GM21717 (cell line): ENCODE results near the gene HDAC4.

Source experiments
- ATAC-seq: cut with Tn5 transposase; IDR thresholded peaks from one replicate; pipeline ENCODE4 v1.9.1; 2021; ENCODE audit warnings: mild to moderate bottlenecking, moderate library complexity; ENCODE audit not compliant: unreplicated experiment

Gene HDAC4

DNA sequence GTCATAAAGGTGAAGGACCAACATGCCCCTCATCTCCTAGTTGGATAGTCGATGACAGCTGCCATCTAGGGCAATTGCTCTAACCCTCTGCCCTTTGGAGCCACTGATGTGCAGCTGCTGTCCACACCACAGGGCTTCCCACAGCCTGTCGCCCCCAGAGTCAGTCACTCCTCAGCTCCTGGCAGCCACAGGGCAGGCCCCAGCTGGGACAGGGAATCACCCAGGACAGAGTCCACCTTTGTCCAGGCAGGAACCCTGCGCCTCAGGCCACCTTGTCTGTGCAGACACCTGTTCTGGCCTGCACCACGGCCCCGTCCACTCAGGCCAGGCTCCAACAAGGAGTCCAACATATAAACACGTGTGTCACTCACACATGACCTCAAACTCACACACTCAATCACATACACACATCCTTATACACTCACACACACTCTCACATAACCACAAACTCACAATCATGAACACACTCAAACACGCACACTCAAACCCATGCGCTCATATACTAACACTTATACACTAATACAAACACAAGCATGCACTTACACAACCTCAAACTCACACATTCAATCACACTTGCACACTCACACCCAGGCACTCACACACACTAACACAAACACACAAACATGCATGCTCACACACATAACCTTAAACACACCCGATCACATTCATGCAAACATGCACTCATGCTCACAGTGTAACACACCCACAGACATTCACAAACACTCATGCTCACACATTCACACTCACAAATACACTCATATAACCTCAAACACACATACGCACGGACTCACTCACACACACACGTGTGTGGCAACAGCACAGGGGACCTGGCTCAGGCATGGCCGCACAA is 29.7 kb downstream of the HDAC4 start:
- ATAC-seq = no peak

DNA sequence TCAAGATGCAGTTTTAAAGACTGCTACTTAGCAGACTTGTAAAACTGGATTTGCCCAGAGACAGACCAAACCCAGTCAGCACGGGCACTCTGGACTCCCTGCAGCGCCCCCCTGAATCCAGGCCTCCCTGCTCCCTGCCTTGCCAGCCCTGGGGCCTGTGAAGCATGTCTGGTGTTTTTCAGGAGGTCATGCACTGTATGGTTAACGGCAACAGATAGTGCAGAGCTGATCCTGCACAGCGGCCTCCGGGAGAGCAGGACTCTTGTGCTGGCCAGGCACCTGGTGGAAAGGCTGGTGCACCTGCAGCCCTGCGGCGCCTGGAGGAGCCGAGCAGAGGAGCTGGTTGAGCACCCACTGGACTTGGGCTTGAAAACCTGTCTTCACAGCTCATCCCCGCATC is 30.4 kb downstream of the HDAC4 start:
- no peak for ATAC-seq

DNA sequence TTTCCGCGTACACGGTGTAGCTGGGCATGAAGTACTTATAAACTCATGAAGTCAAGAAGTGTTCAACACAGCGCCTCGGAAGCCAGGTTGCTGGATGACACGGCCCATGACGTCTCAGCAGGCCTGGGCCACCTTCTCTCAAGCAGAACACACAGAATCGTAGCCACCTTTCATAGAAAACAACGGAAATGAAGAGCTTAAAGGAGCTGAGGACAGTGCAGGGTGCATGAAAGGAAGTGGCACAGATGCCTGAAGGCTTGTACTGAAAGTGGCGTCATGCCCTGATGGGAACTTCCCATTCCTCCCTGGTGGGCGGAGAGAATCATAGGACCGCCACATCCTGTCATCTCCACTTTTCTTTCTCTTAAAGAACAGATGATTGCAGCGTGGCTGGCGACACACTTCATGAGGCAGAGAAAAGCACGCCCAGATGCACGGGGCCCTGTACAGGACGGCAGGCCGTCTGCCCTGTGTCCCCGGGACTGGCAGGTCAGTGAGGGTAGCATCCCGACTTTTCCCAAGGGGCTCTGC is 31.1 kb downstream of the HDAC4 start:
- peak; percentile 83 for ATAC-seq

DNA sequence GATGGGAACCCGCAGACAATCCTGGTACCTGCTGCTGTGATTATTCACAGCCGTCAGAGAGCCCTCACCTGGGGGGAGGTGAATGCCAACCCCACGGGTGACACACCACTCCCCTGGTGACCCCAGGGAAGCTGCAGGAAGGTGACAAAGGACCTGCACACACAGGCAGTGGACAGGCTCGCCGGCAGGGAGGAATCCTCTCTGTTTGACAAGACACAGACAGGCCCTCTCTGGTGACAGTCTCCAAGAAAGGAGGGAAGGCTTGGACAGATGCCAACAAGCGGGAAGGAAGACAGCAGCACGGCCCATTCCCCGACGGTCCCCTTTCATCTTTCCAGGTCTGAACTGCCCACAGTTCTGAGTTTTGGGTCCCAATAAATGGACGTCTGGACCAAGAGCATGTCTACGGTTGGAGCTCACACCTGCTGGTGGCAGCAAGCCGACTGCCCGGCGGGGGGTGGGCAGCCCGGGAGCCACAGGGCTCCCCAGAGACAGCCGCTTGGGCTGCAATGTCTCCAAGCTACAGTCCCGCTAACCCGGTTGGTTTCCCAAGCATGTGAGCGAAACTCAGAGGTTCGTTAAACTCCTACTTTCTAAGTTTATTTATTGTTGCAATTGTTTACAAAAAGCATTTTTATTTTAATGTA is 31.8 kb downstream of the HDAC4 start:
- ATAC-seq = no peak

DNA sequence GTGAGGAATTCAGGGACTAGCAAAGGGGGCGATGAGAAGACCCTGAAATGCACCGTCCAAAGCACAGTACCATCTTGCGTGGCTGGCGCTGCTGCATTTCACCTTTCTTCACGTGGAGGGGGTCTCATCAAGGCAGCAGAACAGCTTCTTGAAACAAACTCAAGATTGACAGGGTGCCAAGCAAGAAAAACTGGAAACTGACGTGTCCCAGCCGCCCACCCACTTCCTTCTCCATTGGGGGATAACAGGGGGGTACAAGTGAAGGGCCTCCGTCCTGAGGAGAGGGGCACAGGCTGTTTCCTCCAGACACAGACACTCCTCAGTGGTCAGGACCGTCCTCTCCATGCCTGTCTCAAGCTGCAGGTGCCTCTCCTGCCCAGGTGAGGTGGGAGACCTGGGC is 32.5 kb downstream of the HDAC4 start:
- no peak for ATAC-seq

DNA sequence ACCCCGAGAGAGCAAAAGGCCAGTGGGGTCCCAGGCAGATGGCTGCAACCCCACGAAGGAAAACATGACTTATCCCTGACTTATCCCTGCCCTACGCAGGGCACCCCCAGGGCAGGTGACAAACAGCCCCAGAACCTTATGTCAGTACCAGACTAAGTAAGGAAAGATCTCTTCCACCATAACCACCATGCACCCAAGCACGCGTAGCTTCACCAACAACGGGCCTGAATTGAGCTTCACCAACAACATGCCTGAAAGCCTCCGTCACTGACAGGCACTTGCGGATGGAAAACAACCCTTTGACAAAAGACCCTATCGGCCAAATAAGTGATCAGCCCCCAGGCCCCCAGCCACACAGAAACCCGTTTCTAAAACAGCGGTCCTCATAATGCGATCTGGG is 34.1 kb downstream of the HDAC4 start:
- no peak for ATAC-seq

DNA sequence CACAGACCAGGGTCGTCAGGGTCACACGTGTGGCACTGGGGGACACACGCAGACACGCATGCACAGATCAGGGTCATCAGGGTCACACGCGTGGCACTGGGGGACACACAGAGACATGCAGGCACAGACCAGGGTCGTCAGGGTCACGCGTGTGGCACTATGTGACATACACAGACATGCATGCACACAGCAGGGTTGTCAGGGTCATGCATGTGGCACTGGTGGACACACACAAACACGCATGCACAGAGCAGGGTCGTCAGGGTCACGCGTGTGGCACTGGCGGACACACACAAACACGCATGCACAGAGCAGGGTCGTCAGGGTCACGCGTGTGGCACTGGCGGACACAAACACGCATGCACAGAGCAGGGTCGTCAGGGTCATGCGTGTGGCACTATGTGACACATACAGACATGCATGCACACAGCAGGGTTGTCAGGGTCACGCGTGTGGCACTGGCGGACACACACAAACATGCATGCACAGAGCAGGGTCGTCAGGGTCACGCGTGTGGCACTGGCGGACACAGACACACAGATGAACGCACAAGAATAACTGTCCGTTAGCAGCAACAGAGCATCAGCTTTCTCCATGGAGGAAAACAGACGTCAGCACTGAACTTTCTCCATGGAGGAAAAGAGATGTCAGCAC is 34.9 kb downstream of the HDAC4 start:
- no peak for ATAC-seq

DNA sequence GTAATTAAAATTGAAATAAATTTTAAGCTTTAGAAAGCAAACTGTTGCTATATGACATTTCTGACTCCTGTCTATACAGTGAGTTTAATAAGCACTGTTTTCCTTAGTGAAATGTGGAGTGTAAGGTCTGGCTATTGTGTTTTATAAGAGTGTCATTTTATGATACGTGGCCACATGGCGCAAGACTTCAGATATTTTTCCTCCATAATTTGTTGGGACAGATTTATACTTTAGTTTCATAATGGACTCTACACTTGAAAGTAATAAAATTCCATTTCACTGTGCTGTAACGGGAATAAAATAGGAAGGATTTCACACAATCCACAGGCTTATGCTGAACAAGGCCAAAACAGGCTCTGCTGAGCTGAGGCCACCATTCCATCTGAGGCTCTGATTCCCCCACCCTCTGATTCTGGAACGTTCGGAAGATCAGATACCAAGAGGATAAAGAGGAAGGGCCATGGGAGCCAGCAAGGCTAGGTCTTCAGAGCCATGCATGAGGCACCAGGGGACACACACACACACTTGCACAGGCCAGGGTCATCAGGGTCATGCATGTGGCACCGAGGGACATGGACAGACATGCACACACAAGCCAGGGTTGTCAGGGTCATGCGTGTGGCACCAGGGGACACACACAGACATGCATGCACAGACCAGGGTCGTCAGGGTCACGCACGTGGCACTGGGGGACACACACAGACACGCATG is 35.6 kb downstream of the HDAC4 start:
- no peak for ATAC-seq

DNA sequence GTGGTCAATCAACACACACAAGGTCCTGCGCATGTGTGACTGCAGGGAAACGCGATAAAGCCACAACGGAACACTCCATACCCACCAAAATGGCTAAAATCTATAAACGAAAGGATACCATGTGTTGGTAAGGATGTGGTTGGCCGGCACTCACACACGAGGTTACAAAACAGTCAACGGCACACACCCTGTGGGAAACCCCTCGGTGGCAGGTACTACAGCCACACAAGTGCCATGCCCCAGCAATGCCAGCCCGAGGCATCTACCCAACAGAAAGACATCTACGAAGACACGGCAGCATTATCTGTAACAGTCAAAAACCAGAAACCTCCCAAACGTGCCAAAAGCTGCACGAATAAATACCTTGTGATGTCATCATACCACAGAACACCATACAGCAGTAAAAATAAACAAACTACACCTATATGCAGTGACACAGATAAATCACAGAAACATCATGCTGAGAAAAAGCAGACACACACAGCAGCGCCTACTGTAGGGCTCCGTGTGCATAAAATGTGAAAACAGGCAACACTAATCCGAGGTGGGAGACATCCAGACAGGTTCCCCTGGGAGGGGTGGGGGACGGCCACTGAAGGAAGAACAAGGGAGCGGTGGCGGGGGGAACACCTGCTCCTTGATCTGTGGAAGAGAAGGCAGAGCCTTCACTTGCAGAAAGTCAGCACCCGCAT is 36.7 kb downstream of the HDAC4 start:
- no peak for ATAC-seq

DNA sequence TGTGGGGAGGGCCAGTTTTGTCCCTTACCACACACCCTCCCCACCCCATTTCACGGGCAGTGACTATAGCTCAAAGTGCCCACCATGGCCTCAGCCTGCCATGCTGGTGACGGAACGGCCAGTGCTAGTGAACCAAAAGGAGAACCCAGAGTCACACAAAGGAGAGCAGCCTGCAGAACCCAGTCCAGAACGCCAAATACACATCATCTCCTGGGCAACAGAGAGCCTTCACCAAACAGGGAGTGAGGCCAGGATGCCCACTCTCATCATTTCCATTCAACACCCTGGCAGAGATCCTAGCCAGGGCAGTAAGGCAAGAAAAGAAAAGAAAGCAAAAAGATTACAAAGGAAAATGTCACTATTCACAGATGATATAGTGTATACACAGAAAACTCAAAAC is 38.3 kb downstream of the HDAC4 start:
- no peak for ATAC-seq

DNA sequence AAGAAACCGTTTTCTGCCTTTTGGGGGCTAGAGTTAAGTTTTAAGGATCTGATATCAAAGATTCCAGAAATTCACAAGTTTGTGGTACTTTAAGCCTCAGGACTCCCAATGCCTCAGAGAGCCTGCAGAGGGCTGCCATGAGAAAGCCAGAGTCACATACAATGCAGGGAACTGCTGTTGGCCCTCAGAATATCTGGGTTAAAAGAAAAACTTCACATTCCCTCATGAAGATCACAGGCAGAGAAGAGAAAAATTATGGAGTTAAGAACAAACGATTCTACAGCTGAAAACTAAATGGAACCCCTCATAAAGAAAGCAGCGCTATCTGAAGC is 39.5 kb downstream of the HDAC4 start:
- no peak for ATAC-seq

DNA sequence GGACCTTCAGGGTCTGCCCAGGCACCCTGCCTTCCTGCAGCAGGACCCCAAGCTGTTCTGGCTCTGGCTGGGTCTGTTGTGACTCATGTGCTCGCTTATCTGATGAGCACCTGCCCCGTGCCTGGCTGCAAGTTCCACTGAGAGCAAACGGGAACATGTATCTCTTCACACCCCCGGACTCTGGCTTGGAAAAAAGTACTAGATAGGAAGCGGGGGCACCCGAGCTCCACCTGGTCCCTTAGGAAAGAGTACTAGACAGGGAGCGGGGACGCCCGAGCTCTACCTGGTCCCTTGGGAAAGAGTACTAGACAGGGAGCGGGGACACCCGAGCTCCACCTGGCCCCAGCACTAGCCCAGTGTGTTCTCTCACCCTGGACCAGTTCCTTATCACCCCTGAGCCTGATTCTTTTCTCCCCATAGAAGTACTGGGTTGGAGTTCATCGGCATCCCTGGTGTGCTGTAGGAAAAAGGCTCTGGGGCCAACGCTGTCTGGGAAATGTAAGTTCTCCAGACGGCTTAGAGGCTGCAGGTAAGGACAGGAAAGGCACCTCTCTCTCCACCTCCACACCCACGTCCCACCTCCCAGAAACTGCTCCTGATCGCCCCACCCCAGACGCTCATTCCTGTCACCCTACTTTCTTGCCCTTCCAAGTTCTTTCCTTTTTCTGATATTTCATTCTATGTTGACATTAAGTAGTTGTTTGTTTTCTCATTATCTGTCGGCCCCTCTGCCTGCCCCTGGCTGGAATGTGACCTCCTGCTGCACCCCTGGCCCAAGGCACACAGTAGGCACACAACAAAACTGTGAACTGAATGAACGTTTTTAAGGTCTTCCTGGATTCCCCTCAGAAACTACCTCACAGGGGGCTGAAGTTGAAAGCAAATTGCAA is 40.2 kb downstream of the HDAC4 start:
- no peak for ATAC-seq

DNA sequence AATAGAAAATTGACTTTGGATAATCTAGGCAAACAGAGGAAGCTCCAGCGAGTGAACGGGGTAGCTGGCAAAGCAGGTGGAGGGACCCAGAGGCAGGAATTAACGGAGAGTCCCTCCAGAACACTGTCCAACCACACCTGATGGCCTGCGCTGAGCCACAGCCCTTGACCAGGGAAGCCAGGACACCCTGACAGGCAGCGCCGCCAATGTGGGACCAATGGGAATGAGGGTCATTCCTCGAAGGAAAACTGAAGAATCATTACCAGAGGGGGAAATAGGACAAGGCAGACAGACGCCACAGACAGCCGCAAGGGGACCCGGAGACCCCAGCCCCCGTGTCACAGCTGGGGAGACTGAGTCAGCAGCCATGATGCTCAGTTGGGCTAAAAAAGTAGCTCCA is 40.8 kb downstream of the HDAC4 start:
- no peak for ATAC-seq

DNA sequence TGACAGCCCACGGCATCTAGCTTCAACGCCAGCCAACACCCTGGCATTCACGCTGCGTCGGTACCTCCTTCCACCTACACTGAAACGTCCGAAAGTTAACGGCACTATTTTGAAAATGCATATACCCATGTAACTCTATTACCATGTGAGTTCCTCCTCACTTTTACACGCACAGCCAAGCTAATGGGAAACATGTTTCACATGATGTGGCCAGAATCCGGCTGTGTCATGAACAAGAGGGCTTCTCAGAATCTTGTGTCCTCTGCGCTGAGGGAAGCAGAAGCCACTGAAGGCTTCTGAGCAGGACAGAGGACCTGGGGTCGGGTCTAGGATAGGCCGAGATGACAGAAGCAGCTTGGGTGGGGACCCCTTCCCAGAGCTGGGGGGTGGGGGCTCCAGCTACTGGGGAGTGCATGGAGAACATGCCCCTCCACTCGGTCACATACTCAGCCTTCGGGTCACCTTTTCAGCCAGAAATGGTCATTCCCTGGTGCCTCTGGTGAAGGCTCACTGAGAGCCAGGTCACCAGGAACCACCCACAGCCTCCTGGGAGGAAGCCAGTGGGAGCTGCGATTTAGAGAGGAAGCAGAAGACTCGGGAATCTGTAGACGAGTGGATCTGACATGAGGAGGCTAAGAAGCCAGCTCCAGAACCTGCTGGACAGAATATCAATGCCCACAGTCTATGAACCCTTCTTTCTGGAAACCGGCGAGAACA is 41.5 kb downstream of the HDAC4 start:
- ATAC-seq = no peak

DNA sequence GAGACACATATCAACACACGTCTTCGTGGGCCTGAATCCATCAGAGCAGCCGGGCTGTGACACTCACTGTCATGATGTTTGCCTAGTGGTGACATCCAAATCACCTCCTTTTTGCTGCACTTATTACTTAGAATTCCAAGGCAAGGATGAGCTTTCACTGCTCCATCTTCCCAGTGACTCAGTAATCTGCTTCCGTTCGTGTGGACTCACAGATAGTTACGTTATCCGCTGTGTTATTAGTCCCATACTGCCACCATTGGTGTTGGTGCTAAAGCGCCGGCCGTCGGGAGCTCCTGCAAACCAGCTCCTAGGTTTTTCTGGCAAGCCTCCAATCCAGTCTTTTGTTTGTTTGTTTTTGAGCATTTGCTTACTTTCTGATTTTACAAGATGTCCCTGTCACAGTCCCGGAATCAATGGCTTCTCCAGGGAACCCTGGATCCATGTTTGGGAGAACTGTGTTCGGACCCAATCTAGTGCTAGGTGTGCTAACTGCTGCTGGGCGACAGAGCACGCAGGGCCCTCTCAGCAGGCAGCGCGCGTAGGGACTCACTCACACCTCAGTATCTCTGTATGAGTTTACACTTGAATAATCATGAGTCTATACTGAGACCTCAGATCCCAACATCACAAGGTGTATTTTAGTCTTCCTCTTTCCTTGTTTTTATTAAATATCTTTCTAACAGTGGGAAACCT is 42.6 kb downstream of the HDAC4 start:
- ATAC-seq = no peak

DNA sequence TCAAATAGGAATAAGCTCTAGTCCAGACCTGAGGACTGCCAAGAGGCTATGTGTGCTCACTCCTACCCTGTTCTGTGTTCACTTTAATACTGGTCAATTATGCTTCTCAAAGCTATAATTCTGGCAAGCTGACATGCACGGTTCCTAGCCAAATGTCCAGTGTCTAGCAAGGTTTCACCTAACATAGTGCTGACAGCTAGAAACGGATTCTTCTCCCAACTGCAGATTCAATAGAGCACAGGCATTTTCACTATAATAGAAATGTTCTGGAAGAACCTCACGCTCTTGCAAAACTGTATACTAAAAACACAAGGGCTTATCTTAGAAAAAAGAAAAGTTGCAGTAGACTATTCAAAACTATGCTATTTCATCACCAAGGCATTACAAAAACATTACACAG is 45.1 kb downstream of the HDAC4 start:
- no peak for ATAC-seq

DNA sequence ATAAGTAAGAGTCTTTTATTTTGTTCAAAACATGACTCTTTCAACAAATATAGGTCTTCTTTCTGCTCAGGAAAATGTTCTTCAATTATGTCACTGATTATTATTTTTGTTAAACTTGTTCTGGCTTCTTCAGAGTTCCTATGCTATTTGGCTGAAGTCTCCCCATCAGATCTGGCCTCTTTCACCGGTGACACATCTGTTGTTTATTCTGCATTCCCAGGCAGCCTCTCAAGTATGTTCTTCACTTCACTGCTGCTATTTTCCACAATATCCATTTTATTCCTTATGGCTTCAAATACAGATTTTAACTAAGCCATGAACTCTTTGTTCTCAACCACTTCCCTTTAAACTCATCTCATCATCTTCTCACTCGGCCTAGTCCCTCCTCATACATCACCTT is 45.7 kb downstream of the HDAC4 start:
- ATAC-seq = no peak

DNA sequence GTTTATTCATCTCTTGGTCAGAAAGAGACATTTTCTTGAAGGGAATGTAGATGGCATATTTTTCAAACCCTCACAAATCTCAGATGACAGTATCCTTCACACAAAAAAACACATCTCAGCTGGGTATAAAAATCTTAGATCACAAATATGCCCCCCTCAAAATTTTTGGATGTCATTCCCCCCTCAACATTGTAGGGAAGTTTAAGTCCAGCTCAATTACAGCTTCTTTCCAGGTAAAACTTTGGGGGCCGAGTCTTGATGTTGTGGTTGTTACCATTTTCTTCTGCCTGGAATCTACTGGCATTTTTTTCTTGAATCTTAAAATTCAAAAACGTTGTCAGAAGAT is 46.1 kb downstream of the HDAC4 start:
- no peak for ATAC-seq
